SU-DHL-6 (cell line): ENCODE measurements around the gene TNIK.

ENCODE experiments used
- H2AFZ ChIP-seq: fragments of 200-600 bp; sonication (generic); 2 replicates; pipeline ENCODE4 v1.6.1; 2014; ENCODE audit warnings: low read depth, mild to moderate bottlenecking, moderate library complexity, mixed read lengths, antibody characterized with exemption, low read length; ENCODE audit not compliant: severe bottlenecking
- H3F3A ChIP-seq: fragments of 200-600 bp; shearing (Covaris generic); 2 replicates; pipeline ENCODE4 v1.6.0; 2016; ENCODE audit warnings: antibody characterized with exemption, mild to moderate bottlenecking; ENCODE audit not compliant: insufficient read depth
- H3K27ac ChIP-seq: fragments of 200-600 bp; sonication (generic); 2 replicates; pipeline ENCODE4 v1.5.1; 2016; ENCODE audit warnings: low read depth, mild to moderate bottlenecking, low read length, moderate library complexity, mixed read lengths
- H3K27me3 ChIP-seq: fragments of 200-600 bp; sonication (generic), shearing (Covaris generic); 2 replicates; pipeline ENCODE4 v1.6.0; 2014; ENCODE audit warnings: mild to moderate bottlenecking, low read length
- H3K36me3 ChIP-seq: fragments of 200-600 bp; sonication (generic); 2 replicates; pipeline ENCODE4 v1.6.1; 2014; ENCODE audit warnings: mild to moderate bottlenecking, low read length, mixed read lengths
- H3K4me2 ChIP-seq: fragments of 300-600, 200-600 bp; shearing (Covaris generic), sonication (generic); 2 replicates; pipeline ENCODE4 v1.6.0; 2014; ENCODE audit warnings: low read length, low read depth, mild to moderate bottlenecking; ENCODE audit not compliant: poor library complexity, severe bottlenecking
- H3K4me3 ChIP-seq: fragments of 200-600 bp; sonication (generic); 2 replicates; pipeline ENCODE4 v1.5.1; 2014; ENCODE audit warnings: antibody characterized with exemption, low read length, mild to moderate bottlenecking, mixed read lengths; ENCODE audit not compliant: insufficient read depth, poor library complexity, severe bottlenecking
- H3K79me2 ChIP-seq: fragments of 200-600 bp; sonication (generic); 2 replicates; pipeline ENCODE4 v1.6.1; 2014; ENCODE audit warnings: mild to moderate bottlenecking, low read length, moderate library complexity; ENCODE audit not compliant: insufficient read depth
- H3K9ac ChIP-seq: fragments of 200-600 bp; sonication (generic); 2 replicates; pipeline ENCODE4 v1.7.0; 2014; ENCODE audit warnings: mild to moderate bottlenecking, low read length
- H3K9me2 ChIP-seq: fragments of 200-600 bp; sonication (generic); replicated peaks from 2 replicates; pipeline ENCODE4 v1.6.1; 2014; ENCODE audit warnings: low read length; ENCODE audit not compliant: insufficient read depth
- H3K9me3 ChIP-seq: fragments of 200-600 bp; sonication (generic); 2 replicates; pipeline ENCODE4 v1.6.1; 2014; ENCODE audit warnings: low read length, mixed read lengths; ENCODE audit not compliant: insufficient read depth
- H4K20me1 ChIP-seq: fragments of 200-600 bp; sonication (generic); 2 replicates; pipeline ENCODE4 v1.6.1; 2014; ENCODE audit warnings: low read depth, mild to moderate bottlenecking, antibody characterized with exemption, low read length, moderate library complexity, mixed read lengths
- CTCF ChIP-seq: fragments of 200-600 bp; sonication (generic); IDR thresholded peaks from one replicate; pipeline ENCODE4 v1.5.1; 2017; ENCODE audit warnings: antibody characterized with exemption, mild to moderate bottlenecking, low read length, moderate library complexity; ENCODE audit not compliant: insufficient read depth, poor library complexity, severe bottlenecking
- EZH2phosphoT487 ChIP-seq: fragments of 200-600 bp; sonication (generic), shearing (Covaris generic); conservative IDR thresholded peaks from 2 replicates; pipeline ENCODE4 v1.6.1; 2018; ENCODE audit warnings: mild to moderate bottlenecking, antibody characterized with exemption, low read length, moderate library complexity, mixed read lengths

The TNIK gene

DNA sequence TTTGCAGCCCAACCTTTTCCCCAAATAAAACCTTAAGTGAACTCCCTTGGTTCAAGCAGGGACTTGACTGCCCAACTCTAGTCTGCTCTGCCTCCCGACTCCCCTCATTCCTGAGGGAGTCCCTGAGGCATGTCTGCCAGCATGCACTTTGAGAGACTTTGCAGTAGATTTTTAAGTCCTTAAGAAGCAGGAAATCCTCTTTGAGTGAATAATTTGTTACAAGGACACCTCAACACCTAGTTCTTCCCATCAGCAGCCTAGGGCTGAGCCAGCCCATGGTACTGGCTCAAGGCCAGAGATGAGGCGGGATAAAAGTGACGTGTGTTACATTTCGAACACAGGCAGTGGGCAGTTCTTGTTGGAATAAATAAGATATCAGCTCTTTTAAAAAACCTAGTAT lies 229.3 kb downstream of the TNIK start:
- H2AFZ ChIP-seq = no peak overlapping the region
- no peaks in the 10 kb centered on the region for H3F3A ChIP-seq
- H3K9me3 ChIP-seq = no peaks in the 10 kb centered on the region
- no peaks in the 10 kb centered on the region for H4K20me1 ChIP-seq
- no peaks in the 10 kb centered on the region for H3K27me3 ChIP-seq
- no peak overlapping the region for H3K27ac ChIP-seq
- H3K9ac ChIP-seq = no peak overlapping the region
- no peak overlapping the region for H3K4me3 ChIP-seq
- no peak for TF ChIP-seq EZH2phosphoT487
- TF ChIP-seq CTCF = no peak
- H3K36me3 ChIP-seq = no peaks in the 10 kb centered on the region
- H3K9me2 ChIP-seq = no peaks in the 10 kb centered on the region
- no peaks in the 10 kb centered on the region for H3K79me2 ChIP-seq
- no peak overlapping the region for H3K4me2 ChIP-seq

- TF ChIP-seq EZH2phosphoT487 (no peak), CTCF (no peak)
- H2AFZ ChIP-seq = no peak overlapping the region
- no peak overlapping the region for H3K4me2 ChIP-seq
Observed at GRCh38 chr3:171229173-171229572, 231.0 kb downstream of the TNIK start.

GRCh38 chr3:171228240-171228639 lies 232.0 kb downstream of the TNIK start:
- Histone ChIP-seq H3K9me3 (no peaks in the 10 kb centered on the region), H2AFZ (no peak overlapping the region), H3K9me2 (no peaks in the 10 kb centered on the region), H3F3A (no peaks in the 10 kb centered on the region), H3K4me3 (no peak overlapping the region), H3K36me3 (no peaks in the 10 kb centered on the region), H3K79me2 (no peaks in the 10 kb centered on the region), H4K20me1 (no peaks in the 10 kb centered on the region), H3K9ac (no peak overlapping the region), H3K27ac (no peak overlapping the region), H3K4me2 (no peak overlapping the region), H3K27me3 (no peaks in the 10 kb centered on the region)
- TF ChIP-seq CTCF (no peak), EZH2phosphoT487 (no peak)

More at GRCh38 chr3:171229173-171229572, 231.0 kb downstream of the TNIK start:
- Histone ChIP-seq H3K79me2 (no peaks in the 10 kb centered on the region), H4K20me1 (no peaks in the 10 kb centered on the region), H3K9ac (no peak overlapping the region), H3F3A (no peaks in the 10 kb centered on the region), H3K4me3 (no peak overlapping the region), H3K36me3 (no peaks in the 10 kb centered on the region), H3K9me3 (no peaks in the 10 kb centered on the region), H3K27me3 (no peaks in the 10 kb centered on the region), H3K9me2 (no peaks in the 10 kb centered on the region), H3K27ac (no peak overlapping the region)
